CD4-positive, alpha-beta T cell (primary cell): ENCODE data around the gene STRIT1. TPM values are rescaled to one million over a fixed set of nuclear protein-coding genes. Genes with fewer than 3 reads are reported as not detected.

Experiments
- ATAC-seq: fragments of 200-7000 bp; cut with Tn5 transposase; one replicate; pipeline ENCODE4 v1.10.0; 2022; ENCODE audit warnings: mild to moderate bottlenecking; ENCODE audit not compliant: poor library complexity
- CTCF ChIA-PET: fragments of 350-600 bp; sonication (Branson Sonifier 250); formaldehyde crosslinking; loops from one replicate; lab custom pipeline; 2021; ENCODE audit warnings: antibody characterized with exemption, inconsistent platforms; lab: Charles Lee
- POLR2A ChIA-PET: fragments of 350-600 bp; sonication (Branson Sonifier 250); formaldehyde crosslinking; loops from one replicate; lab custom pipeline; 2021; ENCODE audit warnings: antibody characterized with exemption, inconsistent platforms; lab: Charles Lee
- DNase-seq, 14 experiments: peaks; one replicate each; pipeline ENCODE4 v3.0.0-alpha.2; 2013 to 2020; ENCODE audit warnings: mixed read lengths in 2 of 14
- H3K27ac ChIP-seq, 2 donors: one replicate each; pipeline versions ENCODE4 v1.5.1 to v1.7.0; 2013; ENCODE audit warnings: low read length in 2 of 2, low read depth in 1 of 2, mild to moderate bottlenecking in 1 of 2
- H3K27me3 ChIP-seq, 2 experiments: 1 replicate in 1 of 2; 2 replicates in 1 of 2; pipeline versions ENCODE4 v1.6.1 to v1.7.0; 2013; ENCODE audit warnings: low read length in 2 of 2, control low read depth in 1 of 2, mild to moderate bottlenecking in 1 of 2, moderate library complexity in 1 of 2; ENCODE audit not compliant: insufficient read depth in 2 of 2, control insufficient read depth in 1 of 2
- H3K36me3 ChIP-seq: one replicate; pipeline ENCODE4 v1.6.1; 2013; ENCODE audit warnings: low read length, control low read depth; ENCODE audit not compliant: insufficient read depth
- H3K4me1 ChIP-seq: one replicate; pipeline ENCODE4 v1.6.1; 2013; ENCODE audit warnings: low read length, control low read depth; ENCODE audit not compliant: insufficient read depth
- H3K4me3 ChIP-seq: one replicate; pipeline ENCODE4 v1.5.1; 2013; ENCODE audit warnings: mild to moderate bottlenecking, low read length, moderate library complexity
- H3K9me3 ChIP-seq, 2 experiments: 1 replicate in 1 of 2; 2 replicates in 1 of 2; pipeline versions ENCODE4 v1.6.1 to v1.7.0; 2013; ENCODE audit warnings: low read length in 2 of 2, mild to moderate bottlenecking in 2 of 2, control low read depth in 1 of 2, moderate library complexity in 1 of 2; ENCODE audit not compliant: control insufficient read depth in 1 of 2, insufficient read depth in 1 of 2
- H3K27ac Mint-ChIP-seq: one replicate; pipeline ENCODE4 v1.8.0; 2020; ENCODE audit warnings: mixed read lengths
- H3K27me3 Mint-ChIP-seq: one replicate; pipeline ENCODE4 v1.8.0; 2021; ENCODE audit warnings: mixed read lengths
- H3K36me3 Mint-ChIP-seq: one replicate; pipeline ENCODE4 v1.8.0; 2021; ENCODE audit warnings: low read depth, mixed read lengths
- H3K4me1 Mint-ChIP-seq: one replicate; pipeline ENCODE4 v1.8.0; 2021; ENCODE audit warnings: low read depth, mixed read lengths
- H3K4me3 Mint-ChIP-seq: one replicate; pipeline ENCODE4 v1.8.0; 2020; ENCODE audit warnings: mild to moderate bottlenecking, mixed read lengths
- H3K9me3 Mint-ChIP-seq: one replicate; pipeline ENCODE4 v1.8.0; 2020; ENCODE audit warnings: mixed read lengths
- intact Hi-C, 2 experiments: fragments of 100-400 bp; cut with DNase I in 1 of 2; cut with micrococcal nuclease in 1 of 2; formaldehyde crosslinking; loops; one replicate each; pipeline versions ENCODE4 v1.15.1 to v1.9.0; 2023 to 2025; cut with DNase I, micrococcal nuclease
- total RNA-seq, 174 experiments: library from RNA in 2 of 174; stranded (reverse) in 2 of 174; gene quantifications; one replicate each; pipeline ENCODE4 v1.2.3 and lab custom pipeline; 2021 to 2026
- TF ChIP-seq, protein P1 (sequence below): fragments of 200-600 bp; IDR thresholded peaks from one replicate; pipeline ENCODE4 v1.8.0; 2022; ENCODE audit warnings: antibody characterized with exemption, mild to moderate bottlenecking

Gene STRIT1
- total RNA-seq, 2 experiments from 2014 or later = not detected

DNA sequence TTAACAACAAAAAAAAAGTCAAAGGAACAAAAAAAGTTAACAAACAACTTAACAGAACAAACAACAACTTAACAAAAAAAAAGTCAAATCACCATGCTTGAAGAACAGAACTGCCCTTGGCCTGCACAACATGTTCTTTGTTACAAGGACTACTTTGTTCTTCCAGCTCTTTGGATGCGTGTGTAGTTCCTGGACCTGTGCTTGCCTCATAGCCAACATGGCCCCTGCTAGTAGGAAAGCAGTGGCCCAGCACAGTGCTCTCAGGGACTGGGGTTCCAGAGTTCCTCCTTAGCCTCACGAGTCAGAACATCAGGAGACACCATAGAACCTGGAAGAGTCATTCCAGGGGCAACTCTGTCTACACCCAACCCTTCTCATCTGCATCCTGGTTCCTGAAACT, 10.9 kb upstream of the STRIT1 start:
- Mint-ChIP-seq H3K4me1 (no peaks in the 10 kb centered on the region), H3K27ac (no peak overlapping the region), H3K36me3 (no peaks in the 10 kb centered on the region), H3K27me3 (no peaks in the 10 kb centered on the region), H3K4me3 (no peak overlapping the region), H3K9me3 (no peaks in the 10 kb centered on the region)
- H3K9me3 ChIP-seq = peaks cover 0 to 3% of the 10 kb centered on the region in 2 experiments
- H3K36me3 ChIP-seq = no peaks in the 10 kb centered on the region
- intact Hi-C loops = no loop called here
- no peaks in the 10 kb centered on the region for H3K27me3 ChIP-seq
- H3K4me1 ChIP-seq = no peaks in the 10 kb centered on the region
- ATAC-seq (no peak), DNase-seq (no peak)
- H3K27ac ChIP-seq = no peak overlapping the region
- TF ChIP-seq, protein P1, sequence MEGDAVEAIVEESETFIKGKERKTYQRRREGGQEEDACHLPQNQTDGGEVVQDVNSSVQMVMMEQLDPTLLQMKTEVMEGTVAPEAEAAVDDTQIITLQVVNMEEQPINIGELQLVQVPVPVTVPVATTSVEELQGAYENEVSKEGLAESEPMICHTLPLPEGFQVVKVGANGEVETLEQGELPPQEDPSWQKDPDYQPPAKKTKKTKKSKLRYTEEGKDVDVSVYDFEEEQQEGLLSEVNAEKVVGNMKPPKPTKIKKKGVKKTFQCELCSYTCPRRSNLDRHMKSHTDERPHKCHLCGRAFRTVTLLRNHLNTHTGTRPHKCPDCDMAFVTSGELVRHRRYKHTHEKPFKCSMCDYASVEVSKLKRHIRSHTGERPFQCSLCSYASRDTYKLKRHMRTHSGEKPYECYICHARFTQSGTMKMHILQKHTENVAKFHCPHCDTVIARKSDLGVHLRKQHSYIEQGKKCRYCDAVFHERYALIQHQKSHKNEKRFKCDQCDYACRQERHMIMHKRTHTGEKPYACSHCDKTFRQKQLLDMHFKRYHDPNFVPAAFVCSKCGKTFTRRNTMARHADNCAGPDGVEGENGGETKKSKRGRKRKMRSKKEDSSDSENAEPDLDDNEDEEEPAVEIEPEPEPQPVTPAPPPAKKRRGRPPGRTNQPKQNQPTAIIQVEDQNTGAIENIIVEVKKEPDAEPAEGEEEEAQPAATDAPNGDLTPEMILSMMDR = no peak
- no peak overlapping the region for H3K4me3 ChIP-seq
- CTCF ChIA-PET = interaction anchor here (0.9 kb wide), 1 partner anchor 10 kb away, joined by 3 read pairs; no protein-coding TSS in a partner anchor
- POLR2A ChIA-PET = no interaction called here

- H3K36me3 Mint-ChIP-seq = no peaks in the 10 kb centered on the region
- Histone ChIP-seq H3K36me3 (no peaks in the 10 kb centered on the region), H3K4me3 (no peak overlapping the region), H3K9me3 (peaks cover 0 to 3% of the 10 kb centered on the region in 2 experiments), H3K27me3 (no peaks in the 10 kb centered on the region), H3K4me1 (no peaks in the 10 kb centered on the region), H3K27ac (no peak overlapping the region)
- TF ChIP-seq, protein P1 = no peak
- H3K4me1 Mint-ChIP-seq = no peaks in the 10 kb centered on the region
- ATAC-seq (no peak), DNase-seq (no peak)
- H3K27ac Mint-ChIP-seq = no peak overlapping the region
- H3K4me3 Mint-ChIP-seq = no peak overlapping the region
- POLR2A ChIA-PET = no interaction called here
- CTCF ChIA-PET = no interaction called here
- H3K9me3 Mint-ChIP-seq = peaks cover 2% of the 10 kb centered on the region
- intact Hi-C loops = no loop called here
- H3K27me3 Mint-ChIP-seq = no peaks in the 10 kb centered on the region
Measured at GRCh38 chr3:155303540-155304097, 10.1 kb upstream of the STRIT1 start.

- H3K4me3 ChIP-seq = no peak overlapping the region
- no peaks in the 10 kb centered on the region for H3K4me1 ChIP-seq
- Mint-ChIP-seq H3K27ac (no peak overlapping the region), H3K4me1 (no peaks in the 10 kb centered on the region), H3K36me3 (no peaks in the 10 kb centered on the region), H3K9me3 (peaks cover 2% of the 10 kb centered on the region), H3K27me3 (no peaks in the 10 kb centered on the region), H3K4me3 (no peak overlapping the region)
- no peaks in the 10 kb centered on the region for H3K36me3 ChIP-seq
- intact Hi-C loops = no loop called here
- DNase-seq = no peak
- H3K27me3 ChIP-seq = no peaks in the 10 kb centered on the region
- H3K9me3 ChIP-seq = peaks cover 0 to 3% of the 10 kb centered on the region in 2 experiments
- H3K27ac ChIP-seq = no peak overlapping the region
- TF ChIP-seq, protein P1 = no peak
- POLR2A ChIA-PET = no interaction called here
- CTCF ChIA-PET = no interaction called here
- no peak for ATAC-seq
Measured at GRCh38 chr3:155302891-155303290, 9.4 kb upstream of the STRIT1 start.
